Measurements from ENCODE around the gene SERPINB7.
"Not testable (repeated sequence)": the region's sequence is repeated elsewhere in the genome, so short reads cannot be mapped to it uniquely, and the experiment has no call there.

The SERPINB7 gene, protein sequence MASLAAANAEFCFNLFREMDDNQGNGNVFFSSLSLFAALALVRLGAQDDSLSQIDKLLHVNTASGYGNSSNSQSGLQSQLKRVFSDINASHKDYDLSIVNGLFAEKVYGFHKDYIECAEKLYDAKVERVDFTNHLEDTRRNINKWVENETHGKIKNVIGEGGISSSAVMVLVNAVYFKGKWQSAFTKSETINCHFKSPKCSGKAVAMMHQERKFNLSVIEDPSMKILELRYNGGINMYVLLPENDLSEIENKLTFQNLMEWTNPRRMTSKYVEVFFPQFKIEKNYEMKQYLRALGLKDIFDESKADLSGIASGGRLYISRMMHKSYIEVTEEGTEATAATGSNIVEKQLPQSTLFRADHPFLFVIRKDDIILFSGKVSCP

GRCh38 chr18:63775166-63775730 lies at the start of gene SERPINB7:
Gene SERPINB7, plus strand, starts transcription at chr18:63775418. Its CDS starts 6,955 bp downstream, at chr18:63782373.
- DNase-seq (ENCODE audit: low read depth) = peak; percentile 79

DNA sequence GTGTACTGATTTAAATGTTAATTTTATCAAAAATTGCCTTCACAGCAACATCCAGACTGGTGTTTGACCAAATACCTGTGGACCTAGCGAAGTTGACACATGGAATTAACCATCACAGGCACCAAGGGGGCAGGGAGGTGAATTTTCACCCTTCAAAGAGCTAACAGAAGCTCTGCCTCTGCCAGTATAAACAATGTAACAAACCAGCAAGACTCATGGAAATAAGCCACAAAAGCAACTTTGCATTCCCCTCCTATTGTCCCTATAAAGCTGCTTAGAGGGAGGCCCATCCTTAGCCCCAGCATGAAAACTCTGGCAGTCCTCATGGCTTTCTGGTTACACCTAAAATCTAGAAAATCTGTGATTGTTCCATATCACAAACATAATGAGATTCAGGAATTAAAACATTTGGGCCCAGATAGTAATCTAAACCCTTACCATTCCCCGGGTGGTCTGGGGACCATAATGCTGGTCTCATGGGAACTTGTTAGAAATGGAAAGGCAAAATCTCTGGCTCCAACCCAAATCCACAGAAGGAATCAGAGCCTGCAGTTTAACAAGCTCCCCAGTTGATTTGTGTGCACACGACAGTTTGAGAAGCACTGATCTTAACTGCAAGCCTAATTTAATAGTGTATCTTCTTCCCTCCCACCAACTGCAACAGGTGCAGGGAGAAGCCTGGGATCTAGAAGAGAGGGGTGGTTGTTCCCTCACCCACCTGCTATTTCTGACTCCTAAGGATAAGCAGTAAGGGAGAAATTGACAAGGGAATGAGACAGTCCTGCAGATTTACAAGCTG lies 49.3 kb upstream of the SERPINB7 start:
- DNase-seq (ENCODE audit: low read depth) = no peak

DNA sequence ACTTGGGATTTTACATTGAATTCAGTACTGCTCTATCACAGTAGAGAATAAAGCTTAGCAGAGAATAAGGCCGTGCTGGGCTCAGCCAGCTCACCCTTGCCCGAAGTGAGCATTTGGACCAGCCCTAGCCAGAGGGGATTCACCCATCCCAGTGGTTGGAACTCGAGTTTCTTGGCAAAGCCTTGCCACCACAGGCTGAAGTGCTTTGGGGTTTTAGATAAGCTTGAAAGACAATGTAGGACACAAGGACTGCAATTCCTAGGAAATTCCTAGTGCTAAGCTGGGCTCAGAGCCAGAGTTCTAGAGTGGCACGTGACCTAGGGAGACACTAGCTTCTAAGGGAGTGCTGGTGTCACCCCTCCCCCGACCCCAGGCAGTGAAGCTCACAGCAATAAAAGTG lies 44.4 kb upstream of the SERPINB7 start:
- DNase-seq (ENCODE audit: low read depth) = no peak

DNA sequence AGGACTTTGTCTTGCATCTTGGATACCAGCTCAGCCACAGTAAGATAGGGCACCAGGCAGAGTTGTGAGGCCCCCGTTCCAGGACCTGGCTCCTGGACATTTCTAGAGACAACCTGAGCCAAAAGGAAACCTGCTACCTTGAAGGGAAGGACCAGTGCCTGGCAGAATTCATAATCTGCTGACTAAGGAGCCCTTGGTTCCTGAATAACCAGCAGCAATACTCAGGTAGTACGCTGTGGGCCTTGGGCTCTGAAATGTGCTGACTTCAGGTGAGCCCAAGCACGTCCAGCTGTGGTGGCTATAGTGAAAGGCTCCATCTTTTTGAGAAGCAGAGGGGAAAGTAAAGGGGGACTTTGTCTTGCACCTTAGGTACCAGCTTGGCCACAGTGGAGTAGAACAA lies 44.0 kb upstream of the SERPINB7 start:
- DNase-seq (ENCODE audit: low read depth) = no peak

- DNase-seq (ENCODE audit: low read depth) = no peak
Measured at GRCh38 chr18:63736876-63737275, 38.3 kb upstream of the SERPINB7 start.

GRCh38 chr18:63741769-63742168 lies 33.4 kb upstream of the SERPINB7 start:
- DNase-seq (ENCODE audit: low read depth) = no peak

DNA sequence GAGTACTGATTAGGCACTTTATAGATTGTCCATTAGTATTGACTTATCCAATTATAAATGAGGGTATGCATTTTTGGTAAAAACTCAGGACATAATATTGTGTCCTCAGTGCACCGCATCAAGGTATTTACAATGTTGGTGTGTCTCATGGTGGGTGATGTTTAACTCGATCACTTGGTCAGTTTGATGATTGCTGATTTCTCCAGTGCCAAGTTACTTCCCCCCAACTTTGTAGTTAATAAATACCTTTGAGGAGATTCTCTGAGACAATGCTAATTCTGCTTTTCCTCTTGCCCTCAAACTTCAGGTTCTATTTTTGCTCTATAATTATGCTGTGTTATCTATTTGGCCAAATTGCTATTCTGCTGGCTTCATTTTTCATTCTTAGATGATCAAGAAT lies 28.2 kb upstream of the SERPINB7 start:
- DNase-seq (ENCODE audit: low read depth) = no peak

GRCh38 chr18:63749489-63749888 lies 25.7 kb upstream of the SERPINB7 start:
- no peak for DNase-seq (ENCODE audit: low read depth)

GRCh38 chr18:63752636-63753035 lies 22.6 kb upstream of the SERPINB7 start:
- DNase-seq (ENCODE audit: low read depth) = no peak

DNA sequence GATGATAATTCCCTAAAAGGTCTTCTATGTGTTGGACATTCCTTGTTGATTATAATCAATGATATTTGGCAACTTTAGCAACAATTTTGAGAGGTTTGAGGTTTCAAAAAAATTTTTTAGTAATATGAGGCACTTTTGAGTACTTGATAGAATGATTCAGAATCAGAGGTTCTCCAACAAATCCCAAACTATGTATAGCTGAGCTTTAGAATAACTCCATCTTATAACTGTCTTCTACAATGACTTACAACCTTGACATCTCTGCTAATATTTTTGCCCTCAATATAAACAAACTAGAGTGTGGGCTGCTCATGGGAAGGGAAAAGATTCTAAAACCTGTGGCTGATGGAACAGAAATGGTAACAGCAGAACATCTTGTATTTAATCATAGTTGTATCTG lies 21.5 kb upstream of the SERPINB7 start:
- no peak for DNase-seq (ENCODE audit: low read depth)

DNA sequence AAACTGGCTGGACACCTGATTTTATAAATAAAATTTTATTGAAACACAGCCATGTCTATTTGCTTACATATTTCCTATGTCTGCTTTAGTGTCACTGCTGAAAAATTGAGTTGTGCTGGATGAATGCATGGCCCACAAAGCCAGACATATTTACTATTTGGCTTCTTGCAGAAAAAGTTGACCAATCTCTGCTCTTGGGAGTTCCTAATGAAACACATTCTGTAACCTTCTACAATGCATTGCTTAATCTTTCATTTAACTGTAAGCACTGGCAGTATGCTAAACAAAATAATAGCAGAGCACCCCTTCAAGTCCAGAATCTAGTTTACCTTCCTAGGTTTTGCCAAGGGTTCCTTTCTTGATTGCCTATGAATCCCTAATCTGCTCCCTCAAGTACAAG lies 17.7 kb upstream of the SERPINB7 start:
- DNase-seq (ENCODE audit: low read depth) = no peak

DNA sequence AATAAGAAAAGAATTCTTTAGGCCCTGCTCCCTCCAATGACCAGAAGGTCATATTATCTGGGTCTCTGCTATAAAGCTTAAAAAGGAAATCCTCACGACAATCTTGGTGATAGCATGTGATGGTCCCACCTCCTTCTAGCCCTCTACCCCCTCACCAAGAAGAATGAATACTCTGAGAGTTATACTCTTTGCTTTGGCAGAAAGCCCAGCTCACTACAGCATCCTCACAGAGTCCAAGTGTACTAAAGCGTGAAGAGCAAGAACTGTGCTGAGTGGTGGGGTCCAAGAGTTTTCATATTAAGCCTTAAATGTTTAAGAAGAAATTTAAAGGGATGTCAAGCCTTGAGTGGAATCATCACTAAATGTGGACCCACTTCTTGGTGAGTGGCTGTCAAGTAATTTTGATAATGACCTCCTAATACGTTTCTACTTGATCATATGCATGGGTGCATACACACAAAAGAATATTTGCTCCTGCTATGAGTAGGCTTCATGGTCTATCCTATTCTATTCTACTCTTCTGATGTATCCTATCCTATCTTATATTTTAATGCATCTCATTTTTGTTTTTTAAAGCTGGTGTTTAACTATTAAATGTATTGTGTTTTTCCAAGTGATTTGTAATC lies 16.5 kb upstream of the SERPINB7 start:
- DNase-seq (ENCODE audit: low read depth) = no peak

GRCh38 chr18:63759786-63760185 lies 15.4 kb upstream of the SERPINB7 start:
- not testable (repeated sequence) for DNase-seq (ENCODE audit: low read depth)

GRCh38 chr18:63762518-63762917 lies 12.7 kb upstream of the SERPINB7 start:
- no peak for DNase-seq (ENCODE audit: low read depth)

DNA sequence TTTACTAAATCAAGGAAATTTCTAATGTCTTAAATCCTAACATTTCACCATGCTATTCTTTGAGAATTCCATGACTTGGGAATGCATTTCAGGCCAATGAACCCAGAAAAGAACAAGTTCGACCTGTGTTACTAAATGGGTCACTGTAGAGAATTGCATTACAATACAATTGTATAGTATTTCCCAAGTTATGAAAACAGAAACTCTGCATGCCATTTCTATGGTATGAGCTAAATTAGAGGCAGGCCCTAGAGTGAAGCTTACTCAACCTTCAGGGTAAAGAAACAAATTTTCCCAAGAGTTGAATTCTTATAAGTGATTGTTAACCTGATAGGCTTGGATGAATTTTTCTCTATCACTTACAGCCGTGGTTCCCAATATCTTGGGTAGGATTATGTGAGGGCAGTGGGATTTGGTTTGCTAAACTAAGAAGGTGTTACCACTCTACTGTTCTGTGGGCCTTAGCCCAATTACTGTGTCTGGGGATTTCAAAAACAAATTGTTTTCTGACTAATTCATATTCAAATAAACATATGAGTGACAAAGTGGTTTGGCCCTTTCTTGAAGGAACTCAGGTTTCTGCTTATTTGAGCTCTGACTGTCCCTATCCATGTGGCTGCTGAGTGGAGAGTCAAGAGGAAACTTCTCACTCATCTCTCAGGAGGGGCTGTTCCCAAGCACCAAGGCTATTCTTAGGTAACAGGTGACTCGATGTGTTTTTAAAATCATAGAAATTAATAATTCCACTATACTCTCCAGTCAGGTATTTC lies 11.2 kb upstream of the SERPINB7 start:
- DNase-seq (ENCODE audit: low read depth) = no peak

- DNase-seq (ENCODE audit: low read depth) = no peak
Measured at GRCh38 chr18:63765837-63766236, 9.4 kb upstream of the SERPINB7 start.

GRCh38 chr18:63773551-63773950 lies 1.7 kb upstream of the SERPINB7 start:
- no peak for DNase-seq (ENCODE audit: low read depth)

GRCh38 chr18:63774511-63774910 lies 707 bp upstream of the SERPINB7 start:
- DNase-seq (ENCODE audit: low read depth) = no peak

DNA sequence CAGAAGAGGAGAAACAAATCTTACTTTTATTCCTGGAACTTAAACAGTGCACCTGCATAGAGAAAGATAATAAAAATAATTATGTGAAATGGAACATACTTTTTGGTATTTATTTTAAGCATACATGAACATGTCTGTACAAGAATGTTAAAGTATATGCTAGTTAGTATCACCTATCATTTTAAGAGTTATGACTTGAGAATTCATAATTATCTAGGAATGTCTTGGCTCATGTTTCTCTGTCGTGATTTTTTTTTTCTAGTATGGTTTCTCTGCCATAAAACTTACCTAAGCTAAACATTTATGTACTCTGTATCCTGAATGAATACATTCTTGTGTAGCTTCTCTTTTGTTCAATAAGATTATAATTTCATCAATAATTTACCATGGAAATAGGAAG lies 4.2 kb downstream of the SERPINB7 start:
- DNase-seq (ENCODE audit: low read depth) = no peak

GRCh38 chr18:63783394-63783793 lies 8.2 kb downstream of the SERPINB7 start:
- DNase-seq (ENCODE audit: low read depth) = no peak

- DNase-seq (ENCODE audit: low read depth) = no peak
Measured at GRCh38 chr18:63784787-63785452, 9.7 kb downstream of the SERPINB7 start.

Data from HS-27A (cell line).